Umbilical cord (tissue), 2 donors: ENCODE measurements around the gene CORO7. TPM values are rescaled to one million over a fixed set of nuclear protein-coding genes. Genes with fewer than 3 reads are reported as not detected.

ENCODE experiments used
- DNase-seq: peaks from one replicate; pipeline ENCODE4 v3.0.0-alpha.2; 2015; ENCODE audit warnings: low spot score
- total RNA-seq: library from RNA; depleted of rRNA; stranded (reverse); fragments of >200 nt; gene quantifications from one replicate; pipeline ENCODE4 v1.2.3, GENCODE V29; 2014; ENCODE audit warnings: low replicate concordance; ENCODE audit not compliant: insufficient read depth

The CORO7 gene
- total RNA-seq: 53.2 TPM

- DNase-seq: peak; percentile 95
Measured at GRCh38 chr16:4416200-4417032, at the start of gene CORO7. CORO7 (minus strand) TSS chr16:4416596; CDS start chr16:4416518, 78 bp downstream.

- DNase-seq: no peak
Measured at GRCh38 chr16:4463522-4464163, 47.2 kb upstream of the CORO7 start.

GRCh38 chr16:4461250-4462085 is 45.1 kb upstream of the CORO7 start:
- DNase-seq: no peak

- DNase-seq: no peak
Measured at GRCh38 chr16:4460936-4461249, 44.5 kb upstream of the CORO7 start.

- no peak for DNase-seq
Measured at GRCh38 chr16:4455951-4456350, 39.6 kb upstream of the CORO7 start.

GRCh38 chr16:4455081-4455480 is 38.7 kb upstream of the CORO7 start:
- no peak for DNase-seq

GRCh38 chr16:4454623-4455022 is 38.2 kb upstream of the CORO7 start:
- DNase-seq: no peak

- no peak for DNase-seq
Measured at GRCh38 chr16:4452674-4453073, 36.3 kb upstream of the CORO7 start.

- DNase-seq: no peak
Measured at GRCh38 chr16:4450931-4451519, 34.6 kb upstream of the CORO7 start.

GRCh38 chr16:4450430-4450829 is 34.0 kb upstream of the CORO7 start:
- no peak for DNase-seq

GRCh38 chr16:4443986-4444385 is 27.6 kb upstream of the CORO7 start:
- DNase-seq: no peak

GRCh38 chr16:4443271-4443670 is 26.9 kb upstream of the CORO7 start:
- DNase-seq: no peak

GRCh38 chr16:4442371-4442770 is 26.0 kb upstream of the CORO7 start:
- no peak for DNase-seq

GRCh38 chr16:4437366-4437765 is 21.0 kb upstream of the CORO7 start:
- no peak for DNase-seq

- no peak for DNase-seq
Measured at GRCh38 chr16:4435337-4436067, 19.1 kb upstream of the CORO7 start.

GRCh38 chr16:4433914-4434787 is 17.8 kb upstream of the CORO7 start:
- DNase-seq: no peak

- DNase-seq: no peak
Measured at GRCh38 chr16:4433228-4433627, 16.8 kb upstream of the CORO7 start.

- no peak for DNase-seq
Measured at GRCh38 chr16:4431023-4431422, 14.6 kb upstream of the CORO7 start.

- no peak for DNase-seq
Measured at GRCh38 chr16:4428500-4428899, 12.1 kb upstream of the CORO7 start.

- DNase-seq: no peak
Measured at GRCh38 chr16:4426722-4427372, 10.5 kb upstream of the CORO7 start.
